B cell (primary cell): ENCODE data around the gene TOMM6. TPM values are rescaled to one million over a fixed set of nuclear protein-coding genes. Genes with fewer than 3 reads are reported as not detected.

ENCODE experiments used
- ATAC-seq: fragments of 200-7000 bp; cut with Tn5 transposase; one replicate; pipeline ENCODE4 v1.10.0; 2021; ENCODE audit warnings: low read depth, mild to moderate bottlenecking, moderate number of reproducible peaks, moderate library complexity
- CTCF ChIA-PET: fragments of 350-600 bp; sonication (Branson Sonifier 250); formaldehyde crosslinking; loops from one replicate; lab custom pipeline; 2021; ENCODE audit warnings: antibody characterized with exemption, inconsistent platforms; lab: Charles Lee
- POLR2A ChIA-PET: fragments of 350-600 bp; sonication (Branson Sonifier 250); formaldehyde crosslinking; loops from one replicate; lab custom pipeline; 2021; ENCODE audit warnings: antibody characterized with exemption; lab: Charles Lee
- DNase-seq: peaks from one replicate; pipeline ENCODE4 v3.0.0; 2013
- H2AFZ ChIP-seq: 2 replicates; pipeline ENCODE4 v1.6.1; 2012; ENCODE audit warnings: mild to moderate bottlenecking, low read depth, low read length; ENCODE audit not compliant: insufficient read depth, poor library complexity, severe bottlenecking
- H3K27ac ChIP-seq, 2 donors: 1 replicate in 1 of 2; 2 replicates in 1 of 2; pipeline ENCODE4 v1.5.1; 2012 to 2013; ENCODE audit warnings: low read length in 2 of 2, mild to moderate bottlenecking in 2 of 2, moderate library complexity in 1 of 2
- H3K27me3 ChIP-seq, 4 experiments: fragments of 200-600 bp in 1 of 4; sonication (generic) in 1 of 4; replicated peaks in 1 of 4; 1 replicate in 2 of 4; 2 replicates in 2 of 4; pipeline versions ENCODE4 v1.6.1 to v1.7.0; 2013 to 2016; ENCODE audit warnings: low read length in 3 of 4, mild to moderate bottlenecking in 2 of 4, mixed read lengths in 1 of 4, moderate library complexity in 1 of 4; ENCODE audit not compliant: insufficient read depth in 4 of 4, control insufficient read depth in 3 of 4; ENCODE audit errors: control extremely low read depth in 1 of 4
- H3K36me3 ChIP-seq, 2 experiments: replicated peaks in 1 of 2; 1 replicate in 1 of 2; 2 replicates in 1 of 2; pipeline versions ENCODE4 v1.6.1 to v1.7.1; 2013; ENCODE audit warnings: low read length in 1 of 2; ENCODE audit not compliant: insufficient read depth in 2 of 2, control insufficient read depth in 1 of 2; ENCODE audit errors: control extremely low read depth in 1 of 2, extremely low read depth in 1 of 2
- H3K4me1 ChIP-seq, 2 donors: fragments of 200-600 bp in 1 of 2; sonication (generic) in 1 of 2; 1 replicate in 1 of 2; 2 replicates in 1 of 2; pipeline versions ENCODE4 v1.5.1 to v1.6.1; 2013 to 2017; ENCODE audit warnings: low read length in 2 of 2; ENCODE audit not compliant: control insufficient read depth in 2 of 2, insufficient read depth in 2 of 2
- H3K4me2 ChIP-seq: replicated peaks from 2 replicates; pipeline ENCODE3; 2012; ENCODE audit warnings: mild to moderate bottlenecking, low read depth, low read length; ENCODE audit not compliant: poor library complexity, severe bottlenecking
- H3K4me3 ChIP-seq, 5 experiments: fragments of 200-600 bp in 1 of 5; sonication (generic) in 1 of 5; 1 replicate in 3 of 5; 2 replicates in 2 of 5; pipeline versions ENCODE4 v1.5.1 to v1.7.0; 2011 to 2016; ENCODE audit warnings: low read length in 4 of 5, mild to moderate bottlenecking in 4 of 5, low read depth in 2 of 5, control low read depth in 1 of 5, moderate library complexity in 1 of 5; ENCODE audit not compliant: insufficient read depth in 1 of 5; ENCODE audit errors: control extremely low read depth in 1 of 5, extremely low read depth in 1 of 5
- H3K79me2 ChIP-seq: fragments of 200-600 bp; sonication (generic); one replicate; pipeline ENCODE4 v1.6.0; 2016; ENCODE audit warnings: low read length; ENCODE audit not compliant: control insufficient read depth, insufficient read depth
- H3K9ac ChIP-seq: fragments of 200-600 bp; sonication (generic); 2 replicates; pipeline ENCODE4 v1.6.1; 2017; ENCODE audit warnings: mild to moderate bottlenecking, low read length, moderate library complexity
- H3K9me3 ChIP-seq, 3 donors: one replicate each; pipeline versions ENCODE4 v1.6.1 to v1.7.1; 2013; ENCODE audit warnings: low read length in 2 of 3; ENCODE audit not compliant: control insufficient read depth in 2 of 3, insufficient read depth in 1 of 3; ENCODE audit errors: control extremely low read depth in 1 of 3
- H4K20me1 ChIP-seq: 2 replicates; pipeline ENCODE4 v1.6.0; 2012; ENCODE audit warnings: mild to moderate bottlenecking, low read length; ENCODE audit not compliant: insufficient read depth, control insufficient read depth, poor library complexity, severe bottlenecking
- H3K27ac Mint-ChIP-seq: one replicate; pipeline ENCODE4 v1.8.0; 2021; ENCODE audit warnings: mixed read lengths
- H3K27me3 Mint-ChIP-seq: one replicate; pipeline ENCODE4 v1.8.0; 2021; ENCODE audit warnings: mixed read lengths
- H3K4me1 Mint-ChIP-seq: one replicate; pipeline ENCODE4 v1.8.0; 2021; ENCODE audit warnings: mixed read lengths
- H3K4me3 Mint-ChIP-seq: one replicate; pipeline ENCODE4 v1.8.0; 2021; ENCODE audit warnings: mixed read lengths
- H3K9me3 Mint-ChIP-seq: one replicate; pipeline ENCODE4 v1.8.0; 2022; ENCODE audit warnings: mixed read lengths; ENCODE audit not compliant: insufficient read depth
- WGBS: methylation state at CpG from one replicate; pipeline ENCODE4 v1.1.5; 2013; ENCODE audit warnings: missing lambda C conversion rate; ENCODE audit not compliant: insufficient coverage; 5-methylcytosine and 5-hydroxymethylcytosine counted together
- intact Hi-C: fragments of 100-400 bp; cut with micrococcal nuclease; formaldehyde crosslinking; loops from one replicate; pipeline ENCODE4 v1.10.0; 2022
- polyA plus RNA-seq: library from polyadenylated mRNA; depleted of rRNA; stranded (reverse); fragments of >200 nt; gene quantifications from 2 replicates; pipeline ENCODE4 v1.2.3, GENCODE V29; 2012
- total RNA-seq, 2 donors: library from RNA; stranded (reverse); fragments of 120-200 nt in 1 of 2; gene quantifications; 1 replicate in 1 of 2; 2 replicates in 1 of 2; pipeline versions ENCODE4 v1.2.3 to v1.2.4, GENCODE V29; 2013 to 2022
- TF ChIP-seq, protein P1 (sequence below): fragments of 200-600 bp; IDR thresholded peaks from one replicate; pipeline ENCODE4 v1.8.0; 2022; ENCODE audit warnings: antibody characterized with exemption, mild to moderate bottlenecking

TOMM6 gene
- total and polyA plus RNA-seq, 2 donors (not counting 1 experiment from before 2014, with no cell fraction given) = 117 to 239 TPM

DNA sequence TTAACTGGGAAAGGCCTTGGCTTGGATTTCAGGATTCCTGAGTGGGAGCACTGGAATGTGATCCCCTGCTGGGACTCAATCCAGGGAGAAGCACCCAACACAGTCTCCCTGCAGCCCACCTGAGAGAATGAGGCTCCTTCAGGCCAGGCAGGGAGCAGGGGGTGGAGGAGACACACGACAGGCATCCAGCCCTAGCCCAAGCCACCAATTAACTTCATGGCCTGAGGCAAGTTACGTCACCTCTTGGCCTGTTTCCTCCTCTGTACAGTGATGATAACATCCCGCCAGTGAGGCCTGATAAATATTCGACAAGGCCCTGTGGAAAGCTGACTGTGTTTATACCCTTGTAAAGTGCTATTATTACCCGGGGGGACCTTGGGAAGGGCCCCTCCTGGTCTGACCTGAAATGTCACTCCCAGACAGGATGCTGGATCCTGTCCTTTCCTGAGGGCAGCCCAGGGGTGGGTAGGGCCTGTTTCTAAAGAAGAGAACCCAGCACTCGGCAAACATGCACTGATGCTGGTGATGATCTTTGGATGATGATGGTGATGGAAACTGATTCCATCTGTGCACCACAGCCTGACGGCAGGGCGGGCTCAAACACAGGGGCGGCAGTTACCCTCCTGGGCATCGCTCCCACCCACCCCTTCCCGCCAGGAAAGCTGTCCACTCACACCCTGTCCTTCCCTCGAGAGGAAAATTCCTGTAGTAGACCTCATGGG, 20.2 kb upstream of the TOMM6 start:
- no peak overlapping the region for H3K4me2 ChIP-seq
- no peak for ATAC-seq

More for the DNA sequence above, 20.2 kb upstream of the TOMM6 start:
- WGBS = 69% methylated on average over 8 of the region's 12 CpGs
- H3K4me1 ChIP-seq = no peaks in the 10 kb centered on the region
- ChIA-PET CTCF (no interaction called here), POLR2A (no interaction called here)
- no peaks in the 10 kb centered on the region for H4K20me1 ChIP-seq
- H3K27me3 ChIP-seq = peaks cover 0 to 3% (median 0%) of the 10 kb centered on the region in 4 experiments
- H3K4me3 ChIP-seq = no peak overlapping the region
- H3K9me3 Mint-ChIP-seq = no peaks in the 10 kb centered on the region
- no peak overlapping the region for H3K9ac ChIP-seq
- no peak overlapping the region for H3K27ac Mint-ChIP-seq
- peaks cover 0 to 15% of the 10 kb centered on the region in 2 experiments for H3K36me3 ChIP-seq
- intact Hi-C loops = no loop called here
- H3K27me3 Mint-ChIP-seq = peaks cover 3% of the 10 kb centered on the region
- no peak overlapping the region for H2AFZ ChIP-seq
- no peaks in the 10 kb centered on the region for H3K4me1 Mint-ChIP-seq
- H3K27ac ChIP-seq = no peak overlapping the region
- no peaks in the 10 kb centered on the region for H3K79me2 ChIP-seq
- no peak overlapping the region for H3K4me3 Mint-ChIP-seq
- TF ChIP-seq, protein P1, sequence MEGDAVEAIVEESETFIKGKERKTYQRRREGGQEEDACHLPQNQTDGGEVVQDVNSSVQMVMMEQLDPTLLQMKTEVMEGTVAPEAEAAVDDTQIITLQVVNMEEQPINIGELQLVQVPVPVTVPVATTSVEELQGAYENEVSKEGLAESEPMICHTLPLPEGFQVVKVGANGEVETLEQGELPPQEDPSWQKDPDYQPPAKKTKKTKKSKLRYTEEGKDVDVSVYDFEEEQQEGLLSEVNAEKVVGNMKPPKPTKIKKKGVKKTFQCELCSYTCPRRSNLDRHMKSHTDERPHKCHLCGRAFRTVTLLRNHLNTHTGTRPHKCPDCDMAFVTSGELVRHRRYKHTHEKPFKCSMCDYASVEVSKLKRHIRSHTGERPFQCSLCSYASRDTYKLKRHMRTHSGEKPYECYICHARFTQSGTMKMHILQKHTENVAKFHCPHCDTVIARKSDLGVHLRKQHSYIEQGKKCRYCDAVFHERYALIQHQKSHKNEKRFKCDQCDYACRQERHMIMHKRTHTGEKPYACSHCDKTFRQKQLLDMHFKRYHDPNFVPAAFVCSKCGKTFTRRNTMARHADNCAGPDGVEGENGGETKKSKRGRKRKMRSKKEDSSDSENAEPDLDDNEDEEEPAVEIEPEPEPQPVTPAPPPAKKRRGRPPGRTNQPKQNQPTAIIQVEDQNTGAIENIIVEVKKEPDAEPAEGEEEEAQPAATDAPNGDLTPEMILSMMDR = no peak
- no peaks in the 10 kb centered on the region for H3K9me3 ChIP-seq
- no peak for DNase-seq
